ENCODE measurements around the gene HIBADH.
"Not testable (repeated sequence)": the region's sequence is repeated elsewhere in the genome, so short reads cannot be mapped to it uniquely, and the experiment has no call there.

HIBADH gene

DNA sequence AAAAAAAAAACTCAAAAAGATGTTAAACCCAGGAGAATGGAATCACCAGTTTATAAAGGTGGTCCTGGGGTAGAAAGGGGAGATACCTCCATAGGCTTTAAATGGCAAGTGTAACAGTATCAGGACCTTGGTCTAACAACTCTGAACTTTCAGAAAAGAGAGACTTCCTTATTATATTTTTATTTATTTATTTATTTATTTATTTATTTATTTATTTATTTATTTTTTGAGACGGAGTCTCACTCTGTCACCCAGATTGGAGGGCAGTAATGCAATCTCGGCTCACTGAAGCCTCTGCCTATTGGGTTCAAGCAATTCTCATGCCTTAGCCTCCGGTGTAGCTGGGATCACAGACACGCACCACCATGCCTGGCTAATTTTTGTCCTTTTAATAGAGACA lies 12.4 kb downstream of the HIBADH start:
- no peak for DNase-seq (ENCODE audit: low spot score)
- TF ChIP-seq, protein P1, sequence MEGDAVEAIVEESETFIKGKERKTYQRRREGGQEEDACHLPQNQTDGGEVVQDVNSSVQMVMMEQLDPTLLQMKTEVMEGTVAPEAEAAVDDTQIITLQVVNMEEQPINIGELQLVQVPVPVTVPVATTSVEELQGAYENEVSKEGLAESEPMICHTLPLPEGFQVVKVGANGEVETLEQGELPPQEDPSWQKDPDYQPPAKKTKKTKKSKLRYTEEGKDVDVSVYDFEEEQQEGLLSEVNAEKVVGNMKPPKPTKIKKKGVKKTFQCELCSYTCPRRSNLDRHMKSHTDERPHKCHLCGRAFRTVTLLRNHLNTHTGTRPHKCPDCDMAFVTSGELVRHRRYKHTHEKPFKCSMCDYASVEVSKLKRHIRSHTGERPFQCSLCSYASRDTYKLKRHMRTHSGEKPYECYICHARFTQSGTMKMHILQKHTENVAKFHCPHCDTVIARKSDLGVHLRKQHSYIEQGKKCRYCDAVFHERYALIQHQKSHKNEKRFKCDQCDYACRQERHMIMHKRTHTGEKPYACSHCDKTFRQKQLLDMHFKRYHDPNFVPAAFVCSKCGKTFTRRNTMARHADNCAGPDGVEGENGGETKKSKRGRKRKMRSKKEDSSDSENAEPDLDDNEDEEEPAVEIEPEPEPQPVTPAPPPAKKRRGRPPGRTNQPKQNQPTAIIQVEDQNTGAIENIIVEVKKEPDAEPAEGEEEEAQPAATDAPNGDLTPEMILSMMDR (IDR thresholded peaks at IDR 0.05; ENCODE audit: extremely low read depth, missing control alignments), result no peak

DNA sequence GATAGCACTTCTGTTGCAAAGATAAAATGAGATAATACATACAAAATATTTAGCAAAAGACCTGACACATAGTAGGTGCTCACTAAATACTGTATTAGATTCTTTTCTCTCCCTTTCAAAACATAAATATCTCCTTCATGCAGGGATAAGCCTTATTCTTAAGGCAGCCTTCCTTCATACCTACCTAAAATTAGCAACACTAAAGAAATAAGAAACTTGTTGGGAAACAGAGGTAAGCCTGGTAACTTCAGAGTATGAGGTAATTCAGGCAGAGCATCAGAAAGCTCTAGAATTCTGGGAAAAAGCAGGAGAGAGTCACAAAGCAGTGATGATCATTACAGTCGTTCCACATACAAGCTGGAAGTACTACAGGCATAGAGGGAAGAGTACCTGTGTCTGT lies 15.2 kb downstream of the HIBADH start:
- DNase-seq (ENCODE audit: low spot score), result no peak
- TF ChIP-seq, protein P1 (IDR thresholded peaks at IDR 0.05; ENCODE audit: extremely low read depth, missing control alignments), result no peak

DNA sequence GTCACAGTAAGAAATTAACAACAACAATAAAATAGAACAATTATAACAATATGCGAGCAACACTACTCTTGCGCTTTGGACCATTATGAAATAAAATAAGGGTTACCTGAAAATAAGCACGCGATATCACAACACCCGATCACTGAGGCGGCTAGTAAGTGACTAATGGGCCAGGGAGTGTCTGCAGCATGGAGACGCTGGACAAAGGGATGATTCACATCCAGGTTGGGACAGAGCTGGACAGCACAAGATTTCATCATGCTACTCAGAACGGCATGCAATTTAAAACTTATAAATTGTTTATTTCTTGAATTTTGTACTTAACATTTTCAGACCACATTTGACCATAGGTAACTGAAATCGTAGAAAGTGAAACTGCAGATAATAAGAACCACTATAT lies 15.6 kb downstream of the HIBADH start:
- no peak for DNase-seq (ENCODE audit: low spot score)

DNA sequence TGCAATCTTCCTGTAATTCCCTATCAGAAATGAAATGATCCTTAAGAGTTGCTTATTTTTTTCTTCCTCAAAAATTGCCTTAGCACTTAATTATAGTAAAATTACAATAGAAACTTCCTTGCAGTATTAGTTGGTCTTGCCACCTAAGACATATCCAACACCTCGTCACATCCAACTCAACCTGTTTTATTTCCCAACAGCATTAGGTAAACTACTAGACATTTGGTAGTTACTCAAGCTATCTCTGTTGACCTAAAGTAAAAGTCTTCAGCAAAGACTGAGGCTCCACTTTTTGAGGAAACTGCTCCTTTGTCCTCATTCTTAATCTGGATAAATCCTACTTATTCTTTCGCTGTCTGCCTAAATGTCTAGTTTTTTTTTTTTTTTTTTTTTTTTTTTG lies 20.4 kb downstream of the HIBADH start:
- no peak for DNase-seq (ENCODE audit: low spot score)

More for the DNA sequence above, 15.6 kb downstream of the HIBADH start:
- TF ChIP-seq, protein P1 (IDR thresholded peaks at IDR 0.05; ENCODE audit: extremely low read depth, missing control alignments), result no peak

DNA sequence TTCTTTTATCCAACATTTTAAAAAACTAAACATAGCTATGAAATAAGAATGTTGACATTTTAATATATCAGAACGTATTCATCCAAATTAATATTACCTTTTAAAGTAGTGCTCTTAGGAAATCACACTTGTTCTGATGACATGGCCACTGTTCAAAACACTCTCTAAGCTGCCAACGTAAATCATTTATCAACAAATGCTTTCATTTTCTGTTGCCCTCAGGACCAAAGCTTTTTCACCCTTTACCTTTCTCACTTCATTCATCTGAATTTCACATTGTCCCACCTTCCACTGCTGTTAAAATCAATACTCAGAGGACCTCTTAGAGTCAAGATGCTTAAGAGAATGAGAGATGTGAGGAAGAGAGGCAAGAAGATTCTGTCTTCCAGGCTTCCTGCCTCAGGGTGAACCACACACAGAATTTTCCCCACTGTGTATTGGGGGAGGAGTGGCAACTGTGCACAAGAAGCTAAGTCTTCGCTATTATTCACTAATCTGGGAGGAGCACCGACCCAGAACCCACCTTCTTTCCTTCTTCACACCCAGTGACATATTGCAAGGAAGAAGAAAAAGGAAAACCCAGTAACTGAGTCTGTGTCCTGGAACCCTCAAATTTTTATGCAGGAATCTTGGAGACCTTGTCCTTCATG lies 21.0 kb downstream of the HIBADH start:
- TF ChIP-seq, protein P1 (IDR thresholded peaks at IDR 0.05; ENCODE audit: extremely low read depth, missing control alignments), result no peak
- DNase-seq (ENCODE audit: low spot score), result no peak

More for the DNA sequence above, 20.4 kb downstream of the HIBADH start:
- TF ChIP-seq, protein P1 (IDR thresholded peaks at IDR 0.05; ENCODE audit: extremely low read depth, missing control alignments), result no peak

DNA sequence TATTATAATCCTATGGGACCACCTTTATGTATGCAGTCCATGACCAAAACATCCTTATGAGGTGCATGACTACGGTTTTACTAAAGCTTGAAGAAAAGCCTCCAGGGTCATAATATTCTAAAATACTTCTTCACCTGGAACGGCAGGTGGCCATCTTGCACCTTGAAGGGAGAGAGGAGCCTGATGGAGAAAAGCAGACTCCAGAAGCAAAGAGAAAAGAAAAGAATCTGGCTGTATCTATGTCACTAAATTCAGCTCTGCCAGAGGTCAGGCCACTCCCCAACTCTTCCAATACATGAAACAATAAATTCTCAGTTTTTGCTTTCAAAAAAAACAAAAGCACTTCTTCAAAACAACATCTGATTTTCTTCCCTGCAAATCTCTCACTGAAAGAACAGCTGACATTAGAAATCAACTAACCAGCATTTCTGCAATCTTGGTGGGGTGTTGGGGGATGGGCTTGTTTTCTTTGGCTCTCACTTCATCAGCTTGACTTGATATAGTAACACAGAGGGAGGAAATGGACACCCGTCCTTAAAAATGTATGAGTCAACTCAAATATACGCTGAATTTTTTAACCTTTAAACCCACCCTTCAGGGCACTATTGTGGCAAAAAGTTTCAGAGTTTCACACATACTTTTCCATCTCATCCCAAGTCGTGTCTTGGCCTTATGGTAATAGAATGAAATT lies 21.7 kb downstream of the HIBADH start:
- TF ChIP-seq, protein P1 (IDR thresholded peaks at IDR 0.05; ENCODE audit: extremely low read depth, missing control alignments), result no peak
- no peak for DNase-seq (ENCODE audit: low spot score)

DNA sequence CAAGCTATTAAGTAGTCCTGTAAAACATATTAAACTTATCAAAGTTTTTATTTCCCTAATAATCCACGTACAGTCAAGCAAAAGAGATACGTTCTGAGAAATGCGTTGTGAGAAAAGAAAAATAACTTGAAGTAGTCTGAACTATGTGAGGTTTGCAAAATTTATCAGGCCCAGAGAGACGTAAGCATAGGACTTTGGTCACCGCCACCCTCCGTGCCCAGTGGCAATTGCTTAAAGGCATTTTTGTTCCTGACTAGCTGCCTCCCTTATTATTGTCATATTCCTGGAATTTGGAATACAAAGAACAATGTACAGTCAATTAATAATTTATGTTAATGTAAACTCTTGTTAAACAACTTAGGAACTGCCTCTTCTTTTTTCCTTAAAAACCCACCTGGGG lies 22.8 kb downstream of the HIBADH start:
- DNase-seq (ENCODE audit: low spot score), result no peak
- TF ChIP-seq, protein P1 (IDR thresholded peaks at IDR 0.05; ENCODE audit: extremely low read depth, missing control alignments), result no peak

DNA sequence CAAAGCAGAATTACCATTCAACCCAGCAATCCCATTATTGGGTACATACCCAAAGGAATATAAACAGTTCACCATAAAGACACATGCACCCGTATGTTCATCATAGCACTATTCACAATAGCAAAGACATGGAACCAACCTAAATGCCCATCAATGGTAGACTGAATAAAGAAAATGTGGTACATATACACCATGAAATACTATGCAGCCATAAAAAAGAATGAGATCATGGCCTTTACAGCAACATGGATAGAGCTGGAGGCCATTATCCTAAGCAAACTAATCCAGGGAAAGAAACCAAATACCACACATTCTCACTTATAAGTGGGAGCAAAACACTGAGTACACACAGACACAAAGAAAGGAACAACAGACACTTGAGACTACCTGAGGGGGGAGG lies 23.6 kb downstream of the HIBADH start:
- not testable (repeated sequence) for DNase-seq (ENCODE audit: low spot score)
